Measurements from ENCODE around the gene KCNF1. TPM values are rescaled to one million over a fixed set of nuclear protein-coding genes. Genes with fewer than 3 reads are reported as not detected.
A peak's percentile ranks its signal among the peaks of the same experiment; 100 is the strongest.

Gene KCNF1
- polyA plus RNA-seq, 3 donors = not detected

GRCh38 chr2:10863047-10863446 is 48.7 kb upstream of the KCNF1 start:
- peaks cover 19 to 26% of the 10 kb centered on the region in 2 donors for H3K4me1 ChIP-seq (ENCODE audit: control insufficient read depth in 1 of 2, insufficient read depth in 2 of 2, low read length in 2 of 2)
- H4K20me1 ChIP-seq (ENCODE audit: insufficient read depth, low read length) = no peaks in the 10 kb centered on the region
- no peak overlapping the region for H3K27ac ChIP-seq (ENCODE audit: low read depth in 1 of 2, low read length in 2 of 2)
- H3K9ac ChIP-seq (ENCODE audit: insufficient read depth, low read length, poor library complexity, severe bottlenecking) = no peak overlapping the region
- H3K4me1 Mint-ChIP-seq = peaks cover 35% of the 10 kb centered on the region
- TF ChIP-seq CTCF (IDR thresholded peaks at IDR 0.05) = no peak
- no peaks in the 10 kb centered on the region for H3K36me3 Mint-ChIP-seq
- DNase-seq = no peak
- H3K27me3 ChIP-seq (ENCODE audit: control insufficient read depth in 2 of 2, insufficient read depth in 2 of 2, low read length in 2 of 2) = peaks cover 0 to 9% of the 10 kb centered on the region in 2 donors
- no peak overlapping the region for H3K4me3 ChIP-seq (replicated peaks in 1 of 3; ENCODE audit: low read depth in 2 of 3, low read length in 3 of 3)
- WGBS (ENCODE audit: insufficient coverage) = 94% methylated on average over 10 of the region's 10 CpGs
- H3K9me3 ChIP-seq (replicated peaks in 1 of 2; ENCODE audit: control insufficient read depth in 1 of 2, insufficient read depth in 1 of 2, low read length in 2 of 2) = no peaks in the 10 kb centered on the region
- no peaks in the 10 kb centered on the region for H3K79me2 ChIP-seq (ENCODE audit: insufficient read depth, low read length)
- no peak overlapping the region for H2AFZ ChIP-seq (ENCODE audit: insufficient read depth, low read depth, low read length, poor library complexity, severe bottlenecking)
- H3K36me3 ChIP-seq (replicated peaks in 1 of 2; ENCODE audit: control insufficient read depth in 1 of 2, insufficient read depth in 2 of 2, low read length in 2 of 2) = no peaks in the 10 kb centered on the region
- peaks cover 0 to 3% (median 0%) of the 10 kb centered on the region in 7 donors for H3K9me3 Mint-ChIP-seq
- H3K4me2 ChIP-seq (replicated peaks; ENCODE audit: extremely low read depth, low read length, poor library complexity, severe bottlenecking) = no peak overlapping the region
- H3K27ac Mint-ChIP-seq = peak overlapping the region in 4 of 7 donors; percentile 42 to 77 (median 70)
- peaks cover 18 to 32% (median 25%) of the 10 kb centered on the region in 3 donors for H3K27me3 Mint-ChIP-seq (ENCODE audit: low read depth in 3 of 3)
- intact Hi-C loops (cut with micrococcal nuclease) = no loop called here
- H3K4me3 Mint-ChIP-seq = no peak overlapping the region

GRCh38 chr2:10863837-10864236 is 47.9 kb upstream of the KCNF1 start:
- Histone ChIP-seq H3K9ac (ENCODE audit: insufficient read depth, low read length, poor library complexity, severe bottlenecking) (no peak overlapping the region), H3K27me3 (ENCODE audit: control insufficient read depth in 2 of 2, insufficient read depth in 2 of 2, low read length in 2 of 2) (peaks cover 0 to 9% of the 10 kb centered on the region in 2 donors), H3K79me2 (ENCODE audit: insufficient read depth, low read length) (no peaks in the 10 kb centered on the region), H3K4me2 (replicated peaks; ENCODE audit: extremely low read depth, low read length, poor library complexity, severe bottlenecking) (peak overlapping the region; percentile 30), H3K4me1 (ENCODE audit: control insufficient read depth in 1 of 2, insufficient read depth in 2 of 2, low read length in 2 of 2) (peaks cover 19 to 26% of the 10 kb centered on the region in 2 donors), H3K36me3 (replicated peaks in 1 of 2; ENCODE audit: control insufficient read depth in 1 of 2, insufficient read depth in 2 of 2, low read length in 2 of 2) (no peaks in the 10 kb centered on the region), H3K27ac (ENCODE audit: low read depth in 1 of 2, low read length in 2 of 2) (peak overlapping the region in 1 of 2 donors; percentile 22), H4K20me1 (ENCODE audit: insufficient read depth, low read length) (no peaks in the 10 kb centered on the region), H3K9me3 (replicated peaks in 1 of 2; ENCODE audit: control insufficient read depth in 1 of 2, insufficient read depth in 1 of 2, low read length in 2 of 2) (no peaks in the 10 kb centered on the region), H2AFZ (ENCODE audit: insufficient read depth, low read depth, low read length, poor library complexity, severe bottlenecking) (no peak overlapping the region), H3K4me3 (replicated peaks in 1 of 3; ENCODE audit: low read depth in 2 of 3, low read length in 3 of 3) (peak overlapping the region in 1 of 3 experiments; percentile 28)
- intact Hi-C loops (cut with micrococcal nuclease) = no loop called here
- WGBS (ENCODE audit: insufficient coverage) = 0% methylated on average over 2 of the region's 8 CpGs
- peaks cover 0 to 3% (median 0%) of the 10 kb centered on the region in 7 donors for H3K9me3 Mint-ChIP-seq
- no peak for TF ChIP-seq CTCF (IDR thresholded peaks at IDR 0.05)
- peak overlapping the region; percentile 56 to 84 for H3K4me3 Mint-ChIP-seq
- H3K27ac Mint-ChIP-seq = peak overlapping the region; percentile 59 to 92 (median 80)
- H3K27me3 Mint-ChIP-seq (ENCODE audit: low read depth in 3 of 3) = peaks cover 15 to 34% (median 27%) of the 10 kb centered on the region in 3 donors
- no peaks in the 10 kb centered on the region for H3K36me3 Mint-ChIP-seq
- peaks cover 35% of the 10 kb centered on the region for H3K4me1 Mint-ChIP-seq
- DNase-seq = peak; percentile 56 to 94 (median 68)

Data from CD14-positive monocyte (primary cell).